HepG2 (cell line): ENCODE results near the gene PRM2. TPM values are rescaled to one million over a fixed set of nuclear protein-coding genes. Genes with fewer than 3 reads are reported as not detected.

Experiments
- AKNA ChIP-seq: sonication (generic); formaldehyde crosslinking; IDR thresholded peaks from 2 replicates; pipeline ENCODE4 v1.4.0; 2020; ENCODE audit warnings: missing genetic modification reagents, borderline replicate concordance
- DNMT3B ChIP-seq: conservative IDR thresholded peaks from 2 replicates; pipeline ENCODE4 v1.6.1; 2016; ENCODE audit warnings: missing biosample characterization, control low read depth
- ESRRA ChIP-seq: sonication (generic); formaldehyde crosslinking; IDR thresholded peaks from 2 replicates; pipeline ENCODE4 v1.5.1; 2020; ENCODE audit warnings: mild to moderate bottlenecking, low read depth, missing genetic modification reagents
- HIVEP1 ChIP-seq: sonication (generic); formaldehyde crosslinking; IDR thresholded peaks from 2 replicates; pipeline ENCODE4 v1.4.0; 2020; ENCODE audit warnings: mild to moderate bottlenecking, missing genetic modification reagents
- ISL2 ChIP-seq: sonication (generic); formaldehyde crosslinking; IDR thresholded peaks from 2 replicates; pipeline ENCODE4 v1.5.0; 2020; ENCODE audit warnings: missing genetic modification reagents
- JUNB ChIP-seq: sonication (generic); formaldehyde crosslinking; IDR thresholded peaks from 2 replicates; pipeline ENCODE4 v1.8.0; 2022; ENCODE audit warnings: missing genetic modification reagents, mild to moderate bottlenecking, borderline replicate concordance
- JUND ChIP-seq: sonication (generic); formaldehyde crosslinking; IDR thresholded peaks from 2 replicates; pipeline ENCODE4 v1.8.0; 2022; ENCODE audit warnings: mild to moderate bottlenecking, missing genetic modification reagents
- MTA3 ChIP-seq: sonication (generic); formaldehyde crosslinking; IDR thresholded peaks from 2 replicates; pipeline ENCODE4 v1.4.0; 2020; ENCODE audit warnings: missing genetic modification reagents
- NFATC3 ChIP-seq: sonication (generic); formaldehyde crosslinking; IDR thresholded peaks from 2 replicates; pipeline ENCODE4 v1.5.1; 2020; ENCODE audit warnings: mild to moderate bottlenecking, missing genetic modification reagents
- NRL ChIP-seq: sonication (generic); formaldehyde crosslinking; IDR thresholded peaks from 2 replicates; pipeline ENCODE4 v1.5.0; 2020; ENCODE audit warnings: missing genetic modification reagents, mild to moderate bottlenecking, moderate library complexity, borderline replicate concordance
- SAFB2 ChIP-seq: sonication (generic); formaldehyde crosslinking; IDR thresholded peaks from 2 replicates; pipeline ENCODE4 v1.5.1; 2020; ENCODE audit warnings: missing genetic modification reagents, low read depth, mild to moderate bottlenecking, borderline replicate concordance
- TOPORS ChIP-seq: sonication (generic); formaldehyde crosslinking; IDR thresholded peaks from 2 replicates; pipeline ENCODE4 v1.8.0; 2023; ENCODE audit warnings: mild to moderate bottlenecking, missing genetic modification reagents
- ZNF253 ChIP-seq: sonication (generic); formaldehyde crosslinking; IDR thresholded peaks from 2 replicates; pipeline ENCODE4 v1.8.0; 2022; ENCODE audit warnings: mild to moderate bottlenecking, missing genetic modification reagents, borderline replicate concordance
- ZNF33A ChIP-seq: sonication (generic); formaldehyde crosslinking; IDR thresholded peaks from 2 replicates; pipeline ENCODE4 v1.5.1; 2020; ENCODE audit warnings: missing genetic modification reagents, mild to moderate bottlenecking, moderate library complexity, borderline replicate concordance
- ZNF414 ChIP-seq: sonication (generic); formaldehyde crosslinking; IDR thresholded peaks from 2 replicates; pipeline ENCODE4 v1.5.0; 2020; ENCODE audit warnings: missing genetic modification reagents
- ZNF446 ChIP-seq: sonication (generic); formaldehyde crosslinking; IDR thresholded peaks from 2 replicates; pipeline ENCODE4 v1.5.0; 2020; ENCODE audit warnings: mild to moderate bottlenecking, missing genetic modification reagents
- ZNF563 ChIP-seq: sonication (generic); formaldehyde crosslinking; IDR thresholded peaks from 2 replicates; pipeline ENCODE4 v1.8.0; 2022; ENCODE audit warnings: mild to moderate bottlenecking, moderate library complexity, missing genetic modification reagents
- ZNF577 ChIP-seq: sonication (generic); formaldehyde crosslinking; IDR thresholded peaks from 2 replicates; pipeline ENCODE4 v1.4.0; 2020; ENCODE audit warnings: mild to moderate bottlenecking, low read depth, missing genetic modification reagents, borderline replicate concordance
- ZNF687 ChIP-seq: sonication (generic); formaldehyde crosslinking; IDR thresholded peaks from 2 replicates; pipeline ENCODE4 v1.5.1; 2020; ENCODE audit warnings: mild to moderate bottlenecking, missing genetic modification reagents, moderate library complexity
- ZNF7 ChIP-seq: IDR thresholded peaks from 2 replicates; pipeline ENCODE4 v1.6.1; 2016; ENCODE audit warnings: missing biosample characterization, missing genetic modification reagents
- ZNF737 ChIP-seq: sonication (generic); formaldehyde crosslinking; IDR thresholded peaks from 2 replicates; pipeline ENCODE4 v1.5.0; 2020; ENCODE audit warnings: missing genetic modification reagents, mild to moderate bottlenecking, borderline replicate concordance
- ZNF891 ChIP-seq: sonication (generic); formaldehyde crosslinking; IDR thresholded peaks from 2 replicates; pipeline ENCODE4 v1.5.0; 2020; ENCODE audit warnings: mild to moderate bottlenecking, missing genetic modification reagents
- polyA plus RNA-seq, 8 experiments: library from polyadenylated mRNA; depleted of rRNA in 3 of 8; stranded (reverse) in 7 of 8; unstranded in 1 of 8; fragments of >200 nt; fragmentation: Illumina TruSeq in 4 of 8; extraction: Trizol in 4 of 8; gene quantifications; 2 replicates each; pipeline versions ENCODE4 v1.2.1 to v1.2.3, GENCODE V29; 2011 to 2016; ENCODE audit warnings: low read depth in 4 of 8, missing spikeins in 1 of 8, mixed read lengths in 1 of 8; ENCODE audit not compliant: insufficient read depth in 1 of 8
- total RNA-seq, 5 experiments: library from RNA; depleted of rRNA; stranded (reverse); fragments of >200 nt; fragmentation: Illumina TruSeq; extraction: Trizol; gene quantifications; 2 replicates each; pipeline ENCODE4 v1.2.3, GENCODE V29; 2016; ENCODE audit warnings: low read depth in 1 of 5

The PRM2 gene
- total and polyA plus RNA-seq, 2 of the 13 experiments (the other 11 are each of a cell fraction or from before 2014, with no cell fraction given) = 0.54 TPM; not detected in 1

- no peak for TF ChIP-seq ZNF414 (CRISPR knock-in tag)
- TF ChIP-seq ESRRA (CRISPR knock-in tag) = no peak
- peak; percentile 59; the same call in 1 of the 2 replicates for TF ChIP-seq HIVEP1 (CRISPR knock-in tag)
- TF ChIP-seq AKNA (CRISPR knock-in tag) = no peak
- no peak for TF ChIP-seq ISL2 (CRISPR knock-in tag)
- TF ChIP-seq TOPORS (CRISPR knock-in tag) = no peak
- TF ChIP-seq ZNF33A = no peak
- TF ChIP-seq ZNF891 (CRISPR knock-in tag) = no peak
- TF ChIP-seq DNMT3B (CRISPR knock-in tag) = no peak
- TF ChIP-seq ZNF687 (CRISPR knock-in tag) = peak; percentile 30; the same call in 1 of the 2 replicates
- TF ChIP-seq SAFB2 (CRISPR knock-in tag) = no peak
- no peak for TF ChIP-seq NFATC3 (CRISPR knock-in tag)
- no peak for TF ChIP-seq JUNB
- TF ChIP-seq ZNF446 (CRISPR knock-in tag) = no peak
- TF ChIP-seq NRL = peak; percentile 32; the same call in 1 of the 2 replicates
- no peak for TF ChIP-seq MTA3 (CRISPR knock-in tag)
- TF ChIP-seq ZNF737 (CRISPR knock-in tag) = no peak
- TF ChIP-seq ZNF577 (CRISPR knock-in tag) = no peak
- TF ChIP-seq ZNF253 (CRISPR knock-in tag) = no peak
- TF ChIP-seq ZNF7 (CRISPR knock-in tag) = no peak
- 0 out of 2 replicates have a peak, but pooled peaks have one; percentile 5 for TF ChIP-seq ZNF563 (CRISPR knock-in tag)
- TF ChIP-seq JUND (CRISPR knock-in tag) = no peak
Observed at GRCh38 chr16:11268921-11269375, 7.3 kb downstream of the PRM2 start, which contains the start of gene TNP2 (continued).
